DND-41 (cell line): Measurements from ENCODE around the gene SUN1.

Experiments used
- CTCF ChIP-seq: IDR thresholded peaks from 2 replicates; pipeline ENCODE4 v1.5.1; 2012; ENCODE audit warnings: borderline replicate concordance, low read length, moderate library complexity, mild to moderate bottlenecking; ENCODE audit not compliant: poor library complexity, severe bottlenecking; ENCODE audit errors: extremely low read depth
- EZH2 ChIP-seq: IDR thresholded peaks from 3 replicates; pipeline ENCODE4 v1.6.1; 2012; ENCODE audit warnings: borderline replicate concordance, low read depth, mild to moderate bottlenecking, moderate library complexity, low read length, inconsistent platforms; ENCODE audit not compliant: severe bottlenecking

GRCh38 chr7:883055-884021, 51.1 kb downstream of the SUN1 start:
- TF ChIP-seq CTCF, result no peak
- no peak for TF ChIP-seq EZH2
